H9 (cell line): ENCODE measurements around the gene COL4A4. TPM values are rescaled to one million over a fixed set of nuclear protein-coding genes. Genes with fewer than 3 reads are reported as not detected.
A peak's percentile ranks its signal among the peaks of the same experiment; 100 is the strongest.

ENCODE experiments used
- DNase-seq: peaks from one replicate; pipeline ENCODE4 v3.0.0-alpha.2; 2017
- H2AFZ ChIP-seq: one replicate; pipeline ENCODE4 v1.6.1; 2013; ENCODE audit warnings: mild to moderate bottlenecking, low read length, control low read depth, moderate library complexity
- H2AK5ac ChIP-seq: 2 replicates; pipeline ENCODE4 v1.6.1; 2013; ENCODE audit warnings: low read length, control low read depth, mixed read lengths; ENCODE audit not compliant: insufficient read length
- H2BK120ac ChIP-seq: one replicate; pipeline ENCODE4 v1.6.1; 2013; ENCODE audit warnings: low read depth, mild to moderate bottlenecking, low read length, control low read depth, inconsistent platforms; ENCODE audit not compliant: poor library complexity, severe bottlenecking
- H2BK12ac ChIP-seq: 2 replicates; pipeline ENCODE4 v1.6.1; 2013; ENCODE audit warnings: low read length, control low read depth, mixed read lengths, low read depth; ENCODE audit not compliant: insufficient read length
- H2BK15ac ChIP-seq: 2 replicates; pipeline ENCODE4 v1.6.1; 2013; ENCODE audit warnings: low read depth, low read length, control low read depth
- H2BK20ac ChIP-seq: one replicate; pipeline ENCODE4 v1.6.1; 2013; ENCODE audit warnings: low read depth, mild to moderate bottlenecking, low read length, control low read depth, inconsistent platforms; ENCODE audit not compliant: poor library complexity, severe bottlenecking
- H2BK5ac ChIP-seq: 2 replicates; pipeline ENCODE4 v1.6.1; 2013; ENCODE audit warnings: low read length, control low read depth, mixed read lengths; ENCODE audit not compliant: insufficient read length
- H3K14ac ChIP-seq: 2 replicates; pipeline ENCODE4 v1.6.1; 2013; ENCODE audit warnings: low read length, control low read depth; ENCODE audit not compliant: insufficient read depth
- H3K18ac ChIP-seq: 2 replicates; pipeline ENCODE4 v1.6.1; 2013; ENCODE audit warnings: low read depth, mild to moderate bottlenecking, mixed read lengths, low read length, control low read depth; ENCODE audit not compliant: insufficient read length
- H3K23ac ChIP-seq: 2 replicates; pipeline ENCODE4 v1.6.1; 2013; ENCODE audit warnings: low read length, control low read depth, mixed read lengths, low read depth; ENCODE audit not compliant: insufficient read length
- H3K23me2 ChIP-seq: 2 replicates; pipeline ENCODE4 v1.6.1; 2013; ENCODE audit warnings: low read depth, mild to moderate bottlenecking, mixed read lengths, low read length, control low read depth; ENCODE audit not compliant: insufficient read length, poor library complexity, severe bottlenecking
- H3K27ac ChIP-seq: 2 replicates; pipeline ENCODE4 v1.5.1; 2013; ENCODE audit warnings: low read length, control low read depth, mixed read lengths, low read depth; ENCODE audit not compliant: insufficient read length
- H3K27me3 ChIP-seq: 2 replicates; pipeline ENCODE4 v1.6.1; 2013; ENCODE audit warnings: low read length, control low read depth, inconsistent platforms; ENCODE audit not compliant: insufficient read depth
- H3K4ac ChIP-seq: 2 replicates; pipeline ENCODE4 v1.6.1; 2013; ENCODE audit warnings: low read depth, mild to moderate bottlenecking, control low read depth, inconsistent platforms, low read length, moderate library complexity
- H3K4me1 ChIP-seq: 2 replicates; pipeline ENCODE4 v1.6.1; 2013; ENCODE audit warnings: low read length, control low read depth, inconsistent platforms; ENCODE audit not compliant: insufficient read depth
- H3K4me2 ChIP-seq: 2 replicates; pipeline ENCODE4 v1.6.1; 2013; ENCODE audit warnings: low read length, control low read depth, mixed read lengths; ENCODE audit not compliant: insufficient read length, insufficient read depth
- H3K56ac ChIP-seq: 2 replicates; pipeline ENCODE4 v1.6.1; 2013; ENCODE audit warnings: low read depth, mild to moderate bottlenecking, mixed read lengths, low read length, control low read depth; ENCODE audit not compliant: insufficient read length
- H3K79me1 ChIP-seq: 2 replicates; pipeline ENCODE4 v1.6.1; 2013; ENCODE audit warnings: low read depth, mild to moderate bottlenecking, moderate library complexity, low read length, control low read depth, inconsistent platforms; ENCODE audit not compliant: insufficient read depth, poor library complexity, severe bottlenecking
- H3K79me2 ChIP-seq: 2 replicates; pipeline ENCODE4 v1.6.1; 2013; ENCODE audit warnings: low read length, control low read depth, inconsistent platforms; ENCODE audit not compliant: insufficient read depth
- H3K9ac ChIP-seq: 2 replicates; pipeline ENCODE4 v1.6.1; 2013; ENCODE audit warnings: low read length, control low read depth, mixed read lengths; ENCODE audit not compliant: insufficient read length; ENCODE audit errors: extremely low read depth
- H3K9me3 ChIP-seq: one replicate; pipeline ENCODE4 v1.6.1; 2013; ENCODE audit warnings: low read depth, low read length, inconsistent platforms; ENCODE audit not compliant: control insufficient read depth
- H3T11ph ChIP-seq: one replicate; pipeline ENCODE4 v1.6.1; 2013; ENCODE audit warnings: mild to moderate bottlenecking, low read length, control low read depth, inconsistent platforms
- H4K20me1 ChIP-seq: one replicate; pipeline ENCODE4 v1.6.1; 2013; ENCODE audit not compliant: control insufficient read depth, insufficient read length, insufficient read depth
- H4K5ac ChIP-seq: 2 replicates; pipeline ENCODE4 v1.6.1; 2013; ENCODE audit warnings: low read depth, mild to moderate bottlenecking, mixed read lengths, low read length, control low read depth; ENCODE audit not compliant: insufficient read length
- H4K8ac ChIP-seq: replicated peaks from 2 replicates; pipeline ENCODE4 v1.6.1; 2013; ENCODE audit warnings: low read length, control low read depth, mixed read lengths, low read depth; ENCODE audit not compliant: insufficient read length
- H4K91ac ChIP-seq: 2 replicates; pipeline ENCODE4 v1.6.1; 2013; ENCODE audit warnings: low read depth, mild to moderate bottlenecking, moderate library complexity, mixed read lengths, low read length, control low read depth; ENCODE audit not compliant: insufficient read length
- H3K27ac Mint-ChIP-seq, 3 experiments: 2 replicates in 2 of 3; 3 replicates in 1 of 3; pipeline ENCODE4 v1.8.0; 2020 to 2021; ENCODE audit warnings: mixed read lengths in 3 of 3, mild to moderate bottlenecking in 1 of 3, moderate library complexity in 1 of 3
- H3K27me3 Mint-ChIP-seq: 2 replicates; pipeline ENCODE4 v1.8.0; 2021; ENCODE audit warnings: low read depth, mild to moderate bottlenecking, moderate library complexity, mixed read lengths
- H3K36me3 Mint-ChIP-seq, 3 experiments: 2 replicates in 2 of 3; 3 replicates in 1 of 3; pipeline ENCODE4 v1.8.0; 2020 to 2021; ENCODE audit warnings: low read depth in 3 of 3, mixed read lengths in 3 of 3; ENCODE audit not compliant: insufficient read depth in 1 of 3
- H3K4me1 Mint-ChIP-seq, 2 experiments: 2 replicates each; pipeline ENCODE4 v1.8.0; 2020; ENCODE audit warnings: mixed read lengths in 2 of 2
- H3K4me3 Mint-ChIP-seq, 2 experiments: 2 replicates in 1 of 2; 3 replicates in 1 of 2; pipeline ENCODE4 v1.8.0; 2020 to 2021; ENCODE audit warnings: mild to moderate bottlenecking in 2 of 2, mixed read lengths in 2 of 2, moderate library complexity in 1 of 2
- H3K9me3 Mint-ChIP-seq, 2 experiments: 2 replicates in 1 of 2; 3 replicates in 1 of 2; pipeline ENCODE4 v1.8.0; 2020; ENCODE audit warnings: mild to moderate bottlenecking in 2 of 2, mixed read lengths in 2 of 2, moderate library complexity in 1 of 2
- CTCF ChIP-seq: fragments of 200-600 bp; sonication (generic); conservative IDR thresholded peaks from 3 replicates; pipeline ENCODE4 v1.8.0; 2021; ENCODE audit warnings: antibody characterized with exemption, mild to moderate bottlenecking
- WGBS: extraction: QIAGEN DNeasy Blood & Tissue Kit; methylation state at CpG from one replicate; pipeline ENCODE4 v1.1.7; 2013; ENCODE audit warnings: missing lambda C conversion rate, low lambda C conversion rate, mixed read lengths; ENCODE audit not compliant: insufficient read length; ENCODE audit errors: extremely low coverage; 5-methylcytosine and 5-hydroxymethylcytosine counted together
- total RNA-seq: library from RNA; stranded (reverse); gene quantifications from 2 replicates; pipeline ENCODE4 v1.2.1, GENCODE V29; 2021

The COL4A4 gene
- total RNA-seq, 1 experiment from 2014 or later, result 0.92 TPM

- Histone ChIP-seq H3K14ac (no peak overlapping the region), H3K9ac (no peak overlapping the region), H3K4ac (no peak overlapping the region), H2BK5ac (no peak overlapping the region), H2AK5ac (no peak overlapping the region), H4K5ac (no peak overlapping the region), H4K20me1 (no peaks in the 10 kb centered on the region), H3K27me3 (no peaks in the 10 kb centered on the region), H2BK12ac (no peak overlapping the region), H3K56ac (no peak overlapping the region), H3K23ac (no peak overlapping the region), H2BK20ac (no peak overlapping the region), H4K8ac (no peak overlapping the region), H3K18ac (no peak overlapping the region), H3T11ph (no peak overlapping the region), H2BK120ac (no peak overlapping the region), H3K23me2 (no peaks in the 10 kb centered on the region), H3K9me3 (no peaks in the 10 kb centered on the region), H2BK15ac (no peak overlapping the region), H3K79me1 (no peaks in the 10 kb centered on the region), H2AFZ (no peak overlapping the region), H3K27ac (no peak overlapping the region), H3K4me2 (no peak overlapping the region), H4K91ac (no peak overlapping the region), H3K4me1 (no peaks in the 10 kb centered on the region), H3K79me2 (no peaks in the 10 kb centered on the region)
- Mint-ChIP-seq H3K36me3 (no peaks in the 10 kb centered on the region), H3K4me1 (peaks cover 0 to 3% of the 10 kb centered on the region in 2 experiments; a peak in 1 of 4 replicates), H3K9me3 (no peaks in the 10 kb centered on the region), H3K27me3 (no peaks in the 10 kb centered on the region), H3K4me3 (no peak overlapping the region), H3K27ac (peak overlapping the region in 1 of 3 experiments; percentile 56; a peak in 1 of 7 replicates)
- peak; percentile 94 for TF ChIP-seq CTCF
- peak; percentile 60 for DNase-seq
- no CpG with 5 or more reads among the region's 9 CpGs for WGBS
Measured at GRCh38 chr2:227106845-227107759, 56.9 kb downstream of the COL4A4 start.
